T-helper 1 cell treated with Interleukin-12 subunit alpha and Interleukin-12 subunit beta and Interleukin-4 antibody, amounts not matched to agents 30 ng/mL and 1 ng/mL, for 36 hours (primary cell): ENCODE measurements around the gene GRAP. TPM values are rescaled to one million over a fixed set of nuclear protein-coding genes. Genes with fewer than 3 reads are reported as not detected.

Experiments
- intact Hi-C: fragments of 100-400 bp; cut with micrococcal nuclease; formaldehyde crosslinking; loops from one replicate; pipeline ENCODE4 v1.15.1; 2024
- total RNA-seq: library from RNA; stranded (reverse); gene quantifications from 2 replicates; pipeline ENCODE4 v1.2.3, GENCODE V29; 2022

GRAP gene
- total RNA-seq, 1 donor from 2014 or later, result 28.5 TPM

DNA sequence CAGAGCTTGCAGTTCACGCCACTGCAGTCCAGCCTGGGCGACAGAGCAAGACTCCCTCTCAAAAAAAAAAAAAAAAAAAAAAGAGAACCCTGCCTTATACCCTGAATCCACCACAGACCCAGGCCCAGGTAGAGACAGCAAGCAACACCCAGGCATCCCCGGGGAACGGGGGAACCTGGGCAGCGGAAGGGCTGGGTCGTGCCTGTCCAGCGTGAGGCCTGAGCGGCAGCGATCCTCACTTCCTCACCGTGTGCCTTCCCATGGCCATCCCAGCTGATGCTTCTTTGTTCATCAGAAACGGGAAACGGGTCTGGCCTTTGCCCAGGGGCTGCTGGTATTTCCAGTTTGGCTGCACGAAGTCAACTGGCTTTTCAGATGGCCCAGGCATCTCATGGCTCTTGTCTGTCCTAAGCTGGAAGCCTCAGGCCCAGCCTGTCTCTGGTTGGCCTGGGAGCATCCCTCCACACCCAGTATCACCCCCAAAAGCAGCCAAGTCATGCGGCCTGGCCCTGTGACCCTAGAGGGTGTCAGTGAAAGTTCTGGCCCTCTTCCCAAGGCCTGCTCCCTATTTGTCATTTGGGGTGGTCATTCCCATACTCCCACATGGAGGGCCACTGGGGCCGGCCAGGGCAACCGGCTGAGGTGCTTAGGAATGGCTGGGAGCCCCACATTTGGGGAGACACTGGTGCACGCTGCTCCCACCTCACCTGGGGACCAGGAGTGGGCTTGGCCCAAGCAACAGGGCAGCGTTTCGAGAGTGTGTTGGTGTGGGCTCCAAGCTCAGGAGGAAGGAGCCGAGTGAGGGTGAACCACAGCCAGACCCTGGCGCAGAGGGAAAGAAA, 62.3 kb downstream of the GRAP start:
- intact Hi-C loops, result no loop called here

- intact Hi-C loops, result no loop called here
These were observed 64.9 kb downstream of the GRAP start for GRCh38 chr17:18981642-18982424.

DNA sequence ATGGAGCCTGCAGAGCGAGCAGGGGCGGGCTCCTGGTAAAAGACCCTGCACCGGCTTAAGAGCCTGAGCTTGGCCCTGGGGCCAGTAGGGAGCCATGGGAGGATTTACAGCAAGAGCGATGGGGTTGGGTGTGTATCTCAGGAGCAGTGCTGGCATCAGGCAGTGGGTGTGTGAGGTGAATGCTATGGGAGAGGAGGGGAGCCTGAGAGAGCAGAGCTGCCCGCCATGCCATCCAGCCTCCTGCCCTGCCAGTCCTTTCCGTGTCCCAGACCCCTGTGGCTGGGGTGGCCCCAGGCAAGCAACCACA, 65.5 kb downstream of the GRAP start:
- intact Hi-C loops, result no loop called here

DNA sequence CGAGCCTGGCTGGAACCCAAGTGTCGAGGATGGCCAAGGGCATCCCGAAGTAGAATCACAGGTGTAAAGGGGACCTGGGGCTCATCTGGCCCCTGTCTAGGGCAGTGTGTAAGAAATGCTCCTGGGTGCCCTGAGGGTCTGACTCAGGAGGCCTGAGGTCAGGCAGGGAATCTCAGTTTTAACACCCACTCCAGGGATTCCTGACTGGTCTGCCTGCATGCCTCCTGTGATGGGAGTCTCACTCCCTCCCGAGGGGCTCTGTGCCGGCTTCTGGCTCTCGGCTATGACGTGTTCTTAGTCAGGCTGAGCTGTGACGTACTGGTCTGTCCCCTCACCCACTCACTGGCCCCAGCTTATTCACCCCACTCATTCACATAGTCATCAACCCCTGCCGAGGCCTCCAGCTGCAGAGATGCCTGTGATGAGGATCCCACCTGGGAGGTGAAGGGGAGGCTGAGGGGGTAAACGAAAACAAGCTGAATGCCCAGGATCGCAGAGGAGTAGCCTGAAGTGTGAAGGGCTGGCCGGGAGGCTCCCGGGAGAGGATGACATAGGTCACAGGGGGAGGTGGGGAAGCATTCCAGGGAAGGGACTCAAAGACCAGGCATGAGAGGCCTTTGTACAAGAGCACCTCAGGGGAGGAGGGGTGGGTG, 65.9 kb downstream of the GRAP start:
- intact Hi-C loops, result no loop called here

DNA sequence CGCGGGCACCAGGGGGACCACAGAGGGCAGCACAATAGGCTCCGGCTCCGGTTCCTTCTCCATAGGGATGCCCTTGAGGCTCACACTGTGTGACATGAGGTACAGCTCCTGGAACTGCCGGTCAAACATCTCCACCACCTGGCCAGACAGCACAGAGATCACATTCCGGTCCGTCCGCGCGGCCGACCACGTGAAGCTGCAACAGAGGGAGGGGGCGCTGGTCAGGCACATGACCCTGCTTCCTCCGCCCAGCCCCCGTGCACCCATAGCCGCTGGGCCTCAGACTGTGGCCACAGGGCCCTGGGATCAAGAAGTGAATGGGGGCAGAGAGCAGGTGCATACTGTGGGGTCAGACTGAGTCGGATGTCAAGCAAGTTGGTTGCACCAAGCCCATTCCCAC, 68.1 kb downstream of the GRAP start:
- intact Hi-C loops, result no loop called here

DNA sequence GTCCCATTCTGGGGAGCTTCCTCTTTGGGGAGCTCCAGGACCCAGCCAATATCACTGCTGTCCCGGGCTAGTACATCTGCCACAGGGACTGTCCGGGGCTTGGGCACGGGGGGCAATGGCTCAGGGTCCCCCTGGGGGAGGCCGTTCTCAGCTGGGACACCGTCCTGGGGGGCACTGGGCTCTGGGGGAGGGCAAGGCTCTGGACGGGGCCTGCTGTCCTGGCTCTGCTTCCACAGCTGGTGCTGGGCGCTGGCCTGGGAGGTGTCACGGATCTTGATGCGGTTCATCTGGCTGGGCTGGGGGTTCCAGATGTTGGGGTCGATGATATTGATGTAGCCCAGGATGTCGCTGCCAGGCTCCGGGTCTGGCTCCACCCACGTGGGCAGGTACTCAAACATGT, 68.7 kb downstream of the GRAP start:
- intact Hi-C loops, result no loop called here

- intact Hi-C loops, result no loop called here
These were observed 69.1 kb downstream of the GRAP start for GRCh38 chr17:18977646-18978045.

DNA sequence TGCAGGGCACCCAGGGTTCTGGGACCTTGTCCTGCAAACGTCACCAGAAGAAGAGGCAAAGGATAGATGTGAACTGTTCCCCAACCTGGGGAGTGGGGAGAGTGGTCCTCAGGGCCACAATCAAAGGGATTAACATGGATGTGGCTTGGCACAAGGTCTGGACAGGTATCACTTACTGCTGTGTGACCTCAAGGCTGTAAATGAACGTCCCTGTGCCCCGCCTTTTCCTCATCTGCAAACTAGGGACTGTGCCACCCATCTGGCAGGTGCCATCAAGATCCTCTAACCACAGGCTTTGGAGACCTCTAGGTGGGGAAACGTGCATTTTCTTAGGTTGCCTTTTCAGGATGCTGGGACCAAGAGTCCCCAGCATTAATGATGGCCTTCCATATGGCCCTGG, 69.7 kb downstream of the GRAP start:
- intact Hi-C loops, result no loop called here

- intact Hi-C loops, result no loop called here
These were observed 70.6 kb downstream of the GRAP start for GRCh38 chr17:18976201-18976600.

- intact Hi-C loops, result no loop called here
These were observed 71.2 kb downstream of the GRAP start for GRCh38 chr17:18975597-18975996.

DNA sequence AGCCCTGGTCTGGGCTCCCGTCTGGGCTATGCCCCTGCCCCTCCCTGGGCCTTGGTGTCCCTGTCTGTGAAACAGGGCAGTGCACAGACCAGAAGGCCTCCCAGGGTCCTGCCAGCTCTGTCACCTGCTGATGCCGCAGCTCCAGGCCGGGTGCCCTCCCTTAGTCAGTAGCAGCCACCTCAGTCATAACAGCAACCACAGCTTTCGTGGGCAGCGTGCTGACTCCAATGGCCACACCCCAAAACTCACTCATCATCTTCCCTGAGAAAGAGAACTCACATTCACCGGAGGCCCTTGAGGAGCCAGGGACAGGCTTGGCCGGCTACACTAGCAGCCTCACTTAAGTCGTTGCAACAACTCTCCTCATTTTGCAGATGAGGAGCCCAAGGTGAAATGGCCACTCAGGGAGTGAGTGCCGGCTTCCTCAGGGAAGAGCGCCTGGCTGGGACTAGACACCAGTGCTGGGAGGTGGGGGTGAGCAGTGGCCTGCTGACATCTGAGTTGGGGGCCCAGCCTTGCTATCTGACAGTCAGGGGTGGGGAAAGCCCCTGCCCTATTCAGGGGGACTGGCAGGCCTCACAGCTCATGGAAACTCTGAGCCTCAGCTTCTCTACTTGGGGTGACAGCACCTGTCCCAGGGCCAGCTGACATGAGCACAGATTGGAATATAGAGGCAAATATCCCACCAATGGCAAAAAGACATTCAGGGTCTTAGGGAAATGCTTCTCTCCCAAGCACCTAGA, 72.2 kb downstream of the GRAP start:
- intact Hi-C loops, result no loop called here

DNA sequence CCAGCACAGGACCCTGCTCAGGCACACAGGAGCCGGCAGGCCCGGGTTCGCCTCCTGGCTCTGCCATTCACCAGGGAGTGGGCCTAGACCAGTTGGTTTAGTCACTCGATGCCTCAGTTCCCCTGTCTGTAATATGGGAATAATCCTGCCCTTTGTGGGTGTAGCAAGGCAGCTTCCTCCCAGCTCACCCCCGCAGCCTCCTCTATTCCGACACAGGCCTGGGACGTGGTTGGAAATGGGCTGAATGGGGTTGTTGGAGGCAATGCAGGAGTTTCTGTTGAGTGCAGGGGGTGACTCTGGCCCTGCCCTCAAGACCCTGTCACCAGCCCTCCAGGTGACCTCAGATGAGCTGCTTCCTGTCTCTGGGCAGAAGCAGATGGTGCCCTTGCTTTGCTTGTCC, 75.0 kb downstream of the GRAP start:
- intact Hi-C loops, result no loop called here

Other genes starting within 250 kb of the GRAP start
- 49.2 and 50.4 TPM in 2 replicates for gene PRPSAP2, start 188.8 kb downstream of the GRAP start, total RNA-seq
- gene SLC5A10, start 94.8 kb downstream of the GRAP start, total RNA-seq, result not detected in 2 replicates
- gene FAM83G, start 42.2 kb downstream of the GRAP start, total RNA-seq, result 6.7 and 7.0 TPM in 2 replicates
- 22.9 and 23.2 TPM in 2 replicates for gene GRAPL, start 80.6 kb upstream of the GRAP start, total RNA-seq
- gene EPN2, start 190.4 kb upstream of the GRAP start, total RNA-seq, result 7.2 and 8.6 TPM in 2 replicates